Fibroblast of lung (primary cell): ENCODE measurements around the gene SF1.

ENCODE experiments used
- EZH2 ChIP-seq: IDR thresholded peaks from 2 replicates; pipeline ENCODE4 v1.5.1; 2012; ENCODE audit warnings: low read length, control low read depth, mild to moderate bottlenecking; ENCODE audit errors: missing control alignments
- TF ChIP-seq, protein P1 (sequence below), 2 donors: IDR thresholded peaks in 1 of 2; conservative IDR thresholded peaks in 1 of 2; 1 replicate in 1 of 2; 2 replicates in 1 of 2; pipeline ENCODE4 v1.5.1; 2011 to 2012; ENCODE audit warnings: low read length in 2 of 2, control low read depth in 1 of 2, inconsistent platforms in 1 of 2, low read depth in 1 of 2, mild to moderate bottlenecking in 1 of 2

DNA sequence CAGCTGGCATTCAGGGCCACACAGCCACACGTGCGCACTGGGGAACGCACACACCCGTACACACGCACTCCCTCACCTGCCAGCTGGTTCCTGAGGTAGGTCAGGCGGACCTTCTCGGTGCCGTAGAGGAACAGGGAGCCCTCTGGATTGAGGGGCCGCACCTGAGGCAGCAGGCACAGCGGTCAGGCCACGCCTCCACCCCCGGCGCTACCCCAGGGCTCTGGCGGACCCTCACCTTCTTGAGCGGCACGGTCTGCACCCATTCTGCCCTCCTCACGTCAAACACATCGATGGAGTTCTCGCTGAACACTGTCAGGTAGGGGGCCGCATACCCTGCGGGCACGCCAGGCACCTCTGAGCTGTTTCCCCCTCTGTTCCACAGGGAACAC is 49.1 kb upstream of the SF1 start:
- TF ChIP-seq, protein P1, sequence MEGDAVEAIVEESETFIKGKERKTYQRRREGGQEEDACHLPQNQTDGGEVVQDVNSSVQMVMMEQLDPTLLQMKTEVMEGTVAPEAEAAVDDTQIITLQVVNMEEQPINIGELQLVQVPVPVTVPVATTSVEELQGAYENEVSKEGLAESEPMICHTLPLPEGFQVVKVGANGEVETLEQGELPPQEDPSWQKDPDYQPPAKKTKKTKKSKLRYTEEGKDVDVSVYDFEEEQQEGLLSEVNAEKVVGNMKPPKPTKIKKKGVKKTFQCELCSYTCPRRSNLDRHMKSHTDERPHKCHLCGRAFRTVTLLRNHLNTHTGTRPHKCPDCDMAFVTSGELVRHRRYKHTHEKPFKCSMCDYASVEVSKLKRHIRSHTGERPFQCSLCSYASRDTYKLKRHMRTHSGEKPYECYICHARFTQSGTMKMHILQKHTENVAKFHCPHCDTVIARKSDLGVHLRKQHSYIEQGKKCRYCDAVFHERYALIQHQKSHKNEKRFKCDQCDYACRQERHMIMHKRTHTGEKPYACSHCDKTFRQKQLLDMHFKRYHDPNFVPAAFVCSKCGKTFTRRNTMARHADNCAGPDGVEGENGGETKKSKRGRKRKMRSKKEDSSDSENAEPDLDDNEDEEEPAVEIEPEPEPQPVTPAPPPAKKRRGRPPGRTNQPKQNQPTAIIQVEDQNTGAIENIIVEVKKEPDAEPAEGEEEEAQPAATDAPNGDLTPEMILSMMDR (conservative IDR thresholded peaks at IDR 0.05 in 1 of 2, IDR thresholded peaks at IDR 0.05 in 1 of 2; ENCODE audit: low read depth in 1 of 2, low read length in 2 of 2), result no peak
- TF ChIP-seq EZH2, result no peak
